ENCODE data around the gene GRK6. TPM values are rescaled to one million over a fixed set of nuclear protein-coding genes. Genes with fewer than 3 reads are reported as not detected.

GRK6 gene
- total and polyA plus RNA-seq, 9 of the 15 experiments (the other 6 are each of a cell fraction or from before 2014, with no cell fraction given), result 0.63 to 122 (median 44.5) TPM

DNA sequence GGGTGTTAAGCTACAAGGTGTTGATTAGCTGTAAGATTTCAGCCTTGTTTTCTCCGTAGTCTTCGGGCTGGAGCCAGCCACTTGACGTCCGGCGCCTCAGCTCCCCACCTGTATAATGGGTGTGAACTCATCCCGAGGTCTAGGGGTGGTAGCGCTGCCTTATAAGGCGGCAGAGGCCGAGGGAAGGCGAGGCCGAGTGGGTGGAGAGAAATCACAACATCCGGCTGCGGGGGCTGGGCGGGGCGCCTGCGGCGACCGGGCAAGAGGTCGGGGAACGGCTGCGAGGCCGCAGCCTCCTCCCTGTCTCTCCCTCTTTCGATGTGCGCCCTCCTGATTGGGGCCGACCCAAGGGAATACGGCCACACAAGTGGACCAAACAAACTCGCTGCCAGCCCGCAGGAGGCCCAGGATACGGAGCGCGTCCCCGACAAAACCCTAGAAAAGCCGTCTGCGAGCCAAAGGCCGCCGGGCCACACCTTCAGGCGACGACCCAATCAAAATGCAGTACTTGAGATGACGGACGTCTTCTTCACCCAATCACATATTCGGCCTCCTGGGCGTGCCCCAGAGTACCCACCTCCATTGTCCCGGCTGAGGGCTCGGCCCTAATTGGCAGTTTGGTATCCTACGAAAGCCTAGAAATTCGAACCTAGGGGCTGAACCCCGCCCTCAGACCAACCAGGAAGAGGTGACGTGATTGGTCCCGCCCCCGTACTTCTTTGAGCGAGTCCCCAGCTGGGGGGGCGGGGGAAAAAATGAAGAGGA lies 493 bp upstream of the GRK6 start (continued):
- TF ChIP-seq, protein P1, sequence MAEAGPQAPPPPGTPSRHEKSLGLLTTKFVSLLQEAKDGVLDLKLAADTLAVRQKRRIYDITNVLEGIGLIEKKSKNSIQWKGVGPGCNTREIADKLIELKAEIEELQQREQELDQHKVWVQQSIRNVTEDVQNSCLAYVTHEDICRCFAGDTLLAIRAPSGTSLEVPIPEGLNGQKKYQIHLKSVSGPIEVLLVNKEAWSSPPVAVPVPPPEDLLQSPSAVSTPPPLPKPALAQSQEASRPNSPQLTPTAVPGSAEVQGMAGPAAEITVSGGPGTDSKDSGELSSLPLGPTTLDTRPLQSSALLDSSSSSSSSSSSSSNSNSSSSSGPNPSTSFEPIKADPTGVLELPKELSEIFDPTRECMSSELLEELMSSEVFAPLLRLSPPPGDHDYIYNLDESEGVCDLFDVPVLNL (CRISPR knock-in tag; IDR thresholded peaks at IDR 0.05; ENCODE audit: low read depth), result no peak
- TF ChIP-seq NFE2 (IDR thresholded peaks at IDR 0.05; ENCODE audit: low read depth), result no peak
- TF ChIP-seq EWSR1 (IDR thresholded peaks at IDR 0.05; ENCODE audit: borderline replicate concordance, low read depth, partially characterized antibody), result no peak
- no peak for TF ChIP-seq NELFE (IDR thresholded peaks at IDR 0.05; ENCODE audit: insufficient read depth, insufficient read length)
- no peak for TF ChIP-seq ZC3H4 (CRISPR knock-in tag; IDR thresholded peaks at IDR 0.05; ENCODE audit: borderline replicate concordance)
- TF ChIP-seq TAF1 (IDR thresholded peaks at IDR 0.05; ENCODE audit: control insufficient read depth, extremely low read depth, insufficient read depth, low read length, severe bottlenecking), result peak; percentile 67
- TF ChIP-seq RFX5 (IDR thresholded peaks at IDR 0.05; ENCODE audit: low read depth, low read length), result no peak; the same call in 1 of the 2 replicates
- TF ChIP-seq HIVEP1 (CRISPR knock-in tag; IDR thresholded peaks at IDR 0.05), result no peak
- no peak for TF ChIP-seq IFI16 (CRISPR knock-in tag; IDR thresholded peaks at IDR 0.05)
- peak; percentile 73; the same call in 1 of the 2 replicates for TF ChIP-seq RNF2 (IDR thresholded peaks at IDR 0.05)
- TF ChIP-seq CREM (IDR thresholded peaks at IDR 0.05; ENCODE audit: low read depth), result peak; percentile 91
- TF ChIP-seq, protein P2, sequence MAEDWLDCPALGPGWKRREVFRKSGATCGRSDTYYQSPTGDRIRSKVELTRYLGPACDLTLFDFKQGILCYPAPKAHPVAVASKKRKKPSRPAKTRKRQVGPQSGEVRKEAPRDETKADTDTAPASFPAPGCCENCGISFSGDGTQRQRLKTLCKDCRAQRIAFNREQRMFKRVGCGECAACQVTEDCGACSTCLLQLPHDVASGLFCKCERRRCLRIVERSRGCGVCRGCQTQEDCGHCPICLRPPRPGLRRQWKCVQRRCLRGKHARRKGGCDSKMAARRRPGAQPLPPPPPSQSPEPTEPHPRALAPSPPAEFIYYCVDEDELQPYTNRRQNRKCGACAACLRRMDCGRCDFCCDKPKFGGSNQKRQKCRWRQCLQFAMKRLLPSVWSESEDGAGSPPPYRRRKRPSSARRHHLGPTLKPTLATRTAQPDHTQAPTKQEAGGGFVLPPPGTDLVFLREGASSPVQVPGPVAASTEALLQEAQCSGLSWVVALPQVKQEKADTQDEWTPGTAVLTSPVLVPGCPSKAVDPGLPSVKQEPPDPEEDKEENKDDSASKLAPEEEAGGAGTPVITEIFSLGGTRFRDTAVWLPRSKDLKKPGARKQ (CRISPR knock-in tag; IDR thresholded peaks at IDR 0.05), result no peak
- peak; percentile 86 for TF ChIP-seq CCNT2 (IDR thresholded peaks at IDR 0.05; ENCODE audit: borderline replicate concordance, extremely low read depth, insufficient read length, low read depth, low read length)
- TF ChIP-seq ADNP (tag; IDR thresholded peaks at IDR 0.05), result peak; percentile 83; the same call in 1 of the 2 replicates
- no peak for TF ChIP-seq CHD1 (IDR thresholded peaks at IDR 0.05; ENCODE audit: low read length)
- no peak for TF ChIP-seq HNRNPL (IDR thresholded peaks at IDR 0.05; ENCODE audit: low read depth, low read length)
- TF ChIP-seq ILF3 (IDR thresholded peaks at IDR 0.05; ENCODE audit: borderline replicate concordance), result no peak
- TF ChIP-seq CAMTA2 (CRISPR knock-in tag; conservative IDR thresholded peaks at IDR 0.05), result no peak
- TF ChIP-seq, protein P3, sequence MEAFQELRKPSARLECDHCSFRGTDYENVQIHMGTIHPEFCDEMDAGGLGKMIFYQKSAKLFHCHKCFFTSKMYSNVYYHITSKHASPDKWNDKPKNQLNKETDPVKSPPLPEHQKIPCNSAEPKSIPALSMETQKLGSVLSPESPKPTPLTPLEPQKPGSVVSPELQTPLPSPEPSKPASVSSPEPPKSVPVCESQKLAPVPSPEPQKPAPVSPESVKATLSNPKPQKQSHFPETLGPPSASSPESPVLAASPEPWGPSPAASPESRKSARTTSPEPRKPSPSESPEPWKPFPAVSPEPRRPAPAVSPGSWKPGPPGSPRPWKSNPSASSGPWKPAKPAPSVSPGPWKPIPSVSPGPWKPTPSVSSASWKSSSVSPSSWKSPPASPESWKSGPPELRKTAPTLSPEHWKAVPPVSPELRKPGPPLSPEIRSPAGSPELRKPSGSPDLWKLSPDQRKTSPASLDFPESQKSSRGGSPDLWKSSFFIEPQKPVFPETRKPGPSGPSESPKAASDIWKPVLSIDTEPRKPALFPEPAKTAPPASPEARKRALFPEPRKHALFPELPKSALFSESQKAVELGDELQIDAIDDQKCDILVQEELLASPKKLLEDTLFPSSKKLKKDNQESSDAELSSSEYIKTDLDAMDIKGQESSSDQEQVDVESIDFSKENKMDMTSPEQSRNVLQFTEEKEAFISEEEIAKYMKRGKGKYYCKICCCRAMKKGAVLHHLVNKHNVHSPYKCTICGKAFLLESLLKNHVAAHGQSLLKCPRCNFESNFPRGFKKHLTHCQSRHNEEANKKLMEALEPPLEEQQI (IDR thresholded peaks at IDR 0.05), result no peak
- 0 out of 2 replicates have a peak, but pooled peaks have one; percentile 61 for TF ChIP-seq XRCC5 (IDR thresholded peaks at IDR 0.05; ENCODE audit: low read depth, low read length)
- TF ChIP-seq RBM14 (IDR thresholded peaks at IDR 0.05; ENCODE audit: borderline replicate concordance, insufficient read depth, low read depth, low read length), result no peak
- TF ChIP-seq MAFF (IDR thresholded peaks at IDR 0.05; ENCODE audit: low read length), result no peak
- 0 out of 2 replicates have a peak, but pooled peaks have one; percentile 17 for TF ChIP-seq EP300 (IDR thresholded peaks at IDR 0.05; ENCODE audit: low read length)

Measured in K562 (cell line).